Measurements from ENCODE around the gene POLN.
"Not testable (repeated sequence)": the region's sequence is repeated elsewhere in the genome, so short reads cannot be mapped to it uniquely, and the experiment has no call there.

POLN gene

DNA sequence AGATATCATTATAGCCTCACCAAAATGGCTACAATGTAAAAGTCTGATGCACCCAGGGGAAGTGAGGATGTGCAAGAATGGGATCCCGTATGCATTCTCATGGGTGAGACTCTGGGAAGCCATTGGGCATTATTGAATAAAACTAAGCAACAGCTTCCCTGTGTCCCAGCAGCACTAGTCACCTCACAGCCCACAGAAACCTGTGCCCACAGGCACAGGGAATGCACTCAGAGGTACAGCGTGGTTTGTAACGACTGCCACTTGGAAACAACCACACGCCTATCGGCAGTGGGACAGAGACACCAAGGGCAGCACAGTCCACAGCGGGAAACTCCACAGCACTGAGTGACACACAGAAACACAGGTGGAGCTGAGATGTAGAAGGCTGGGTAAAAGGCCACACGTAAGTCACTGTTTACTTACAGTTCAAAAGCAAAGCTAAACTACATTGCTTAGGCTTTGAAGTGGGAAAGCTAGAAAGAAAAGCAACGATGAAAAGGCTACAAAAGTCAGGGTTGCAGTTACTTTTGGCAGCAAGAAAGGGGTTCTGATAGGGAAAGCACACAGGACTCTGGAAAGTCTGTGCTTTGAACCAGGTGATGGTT lies 69.2 kb downstream of the POLN start:
- Histone ChIP-seq H3K9me3 (ENCODE audit: control insufficient read depth in 2 of 2, low read length in 2 of 2) (no peaks in the 10 kb centered on the region), H3K27ac (ENCODE audit: low read length) (no peak overlapping the region)

DNA sequence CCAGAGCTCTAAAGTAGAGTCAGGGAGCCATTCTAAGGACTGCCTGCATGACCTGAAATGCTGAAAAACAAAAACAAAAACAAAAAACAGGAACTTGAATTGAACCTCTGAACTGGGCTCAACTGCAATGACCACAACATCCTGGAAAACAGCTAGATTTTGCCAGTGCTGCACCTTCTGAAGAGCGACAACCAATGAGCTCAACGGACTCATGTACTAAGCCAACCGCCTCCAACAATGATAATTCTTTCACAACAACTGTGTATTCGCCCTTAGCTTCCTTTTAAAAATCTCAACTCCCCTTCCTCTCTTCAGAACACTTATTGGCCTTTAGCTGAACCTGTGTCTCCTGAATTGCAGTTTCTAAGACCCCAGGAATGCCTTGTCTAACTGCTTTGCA lies 69.8 kb downstream of the POLN start:
- no peak overlapping the region for H3K9ac ChIP-seq (ENCODE audit: low read length in 2 of 2)
- H3K36me3 ChIP-seq (ENCODE audit: control insufficient read depth in 2 of 2, insufficient read depth in 2 of 2, low read length in 2 of 2): peaks cover 0 to 5% of the 10 kb centered on the region in 2 donors
- no peaks in the 10 kb centered on the region for H3K4me1 ChIP-seq (ENCODE audit: control insufficient read depth, insufficient read depth, low read length)
- no peaks in the 10 kb centered on the region for H3K27me3 ChIP-seq (ENCODE audit: control insufficient read depth in 1 of 2, insufficient read depth in 2 of 2, low read length in 2 of 2)
- H3K9me3 ChIP-seq (ENCODE audit: control insufficient read depth in 2 of 2, low read length in 2 of 2): no peaks in the 10 kb centered on the region
- no peak overlapping the region for H3K27ac ChIP-seq (ENCODE audit: low read length)
- H3K4me3 ChIP-seq (ENCODE audit: low read length in 2 of 2): no peak overlapping the region

More for the DNA sequence above, 69.2 kb downstream of the POLN start:
- Histone ChIP-seq H3K4me1 (ENCODE audit: control insufficient read depth, insufficient read depth, low read length) (no peaks in the 10 kb centered on the region), H3K4me3 (ENCODE audit: low read length in 2 of 2) (no peak overlapping the region), H3K27me3 (ENCODE audit: control insufficient read depth in 1 of 2, insufficient read depth in 2 of 2, low read length in 2 of 2) (no peaks in the 10 kb centered on the region), H3K36me3 (ENCODE audit: control insufficient read depth in 2 of 2, insufficient read depth in 2 of 2, low read length in 2 of 2) (peaks cover 0 to 5% of the 10 kb centered on the region in 2 donors), H3K9ac (ENCODE audit: low read length in 2 of 2) (no peak overlapping the region)

DNA sequence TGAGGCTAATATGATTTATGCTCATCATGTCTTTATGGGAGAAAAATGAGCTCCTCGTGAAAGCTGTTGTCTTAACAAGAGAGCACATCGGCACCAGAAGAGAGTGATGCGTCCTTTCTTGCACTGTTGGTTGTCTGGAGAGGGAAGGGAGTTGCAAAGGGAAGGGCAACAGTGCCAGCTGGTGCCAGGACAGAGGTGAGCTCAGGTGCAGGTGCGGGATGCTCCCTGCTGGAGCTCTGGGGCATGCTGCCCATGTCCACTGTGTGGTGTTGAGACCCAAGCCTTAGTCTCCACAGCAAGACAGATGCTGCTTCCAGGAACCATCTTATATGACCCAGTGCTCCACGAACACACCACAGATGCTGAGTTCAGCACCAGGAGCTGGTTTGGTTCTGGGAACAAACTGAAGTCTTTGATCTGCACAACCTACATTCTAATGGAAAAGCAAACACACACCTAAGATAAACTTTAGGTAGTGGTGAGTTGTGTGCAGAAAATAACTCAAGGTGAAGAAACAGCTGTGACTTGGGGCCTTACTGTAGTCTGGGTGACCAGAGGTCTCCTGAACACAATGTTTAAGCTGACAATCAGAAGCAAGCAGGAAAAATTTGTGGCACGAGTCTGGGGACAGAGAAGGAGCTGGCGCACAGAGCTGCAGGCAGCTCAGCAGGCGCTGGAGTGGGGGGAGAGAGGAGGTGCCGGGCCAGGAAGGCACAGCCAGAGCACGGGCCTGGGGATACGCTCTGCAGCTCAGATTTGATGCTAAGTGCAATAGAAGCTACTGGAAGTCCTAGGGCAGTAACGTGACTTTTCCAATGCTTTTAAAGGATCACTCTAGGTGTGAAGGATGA lies 73.2 kb downstream of the POLN start:
- Histone ChIP-seq H3K4me1 (ENCODE audit: control insufficient read depth, insufficient read depth, low read length) (no peaks in the 10 kb centered on the region), H3K9ac (ENCODE audit: low read length in 2 of 2) (no peak overlapping the region), H3K36me3 (ENCODE audit: control insufficient read depth in 2 of 2, insufficient read depth in 2 of 2, low read length in 2 of 2) (peaks cover 0 to 2% of the 10 kb centered on the region in 2 donors), H3K27me3 (ENCODE audit: control insufficient read depth in 1 of 2, insufficient read depth in 2 of 2, low read length in 2 of 2) (no peaks in the 10 kb centered on the region), H3K27ac (ENCODE audit: low read length) (no peak overlapping the region), H3K9me3 (ENCODE audit: control insufficient read depth in 2 of 2, low read length in 2 of 2) (no peaks in the 10 kb centered on the region), H3K4me3 (ENCODE audit: low read length in 2 of 2) (no peak overlapping the region)

DNA sequence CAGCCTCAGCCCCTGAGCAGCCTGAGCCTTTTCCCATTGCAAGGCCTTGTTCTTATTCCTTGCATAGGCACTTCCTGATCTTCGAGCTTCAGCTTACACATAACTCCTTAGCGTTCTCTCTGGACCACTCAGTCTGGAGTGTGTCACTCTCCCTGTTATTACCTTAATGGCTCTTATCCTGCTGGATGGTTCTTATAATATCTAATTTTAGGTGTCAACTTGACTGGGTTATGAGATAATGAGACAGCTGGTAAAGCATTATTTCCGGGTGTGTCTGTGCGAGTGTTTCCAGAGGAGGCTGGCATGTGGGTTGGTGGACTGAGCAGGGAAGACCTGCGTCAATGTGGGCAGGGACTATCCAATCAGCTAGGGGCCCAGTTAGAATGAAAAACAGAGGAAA lies 75.7 kb downstream of the POLN start:
- Histone ChIP-seq H3K36me3 (ENCODE audit: control insufficient read depth in 2 of 2, insufficient read depth in 2 of 2, low read length in 2 of 2) (peaks cover 0 to 2% of the 10 kb centered on the region in 2 donors), H3K9ac (ENCODE audit: low read length in 2 of 2) (no peak overlapping the region), H3K9me3 (ENCODE audit: control insufficient read depth in 2 of 2, low read length in 2 of 2) (no peaks in the 10 kb centered on the region), H3K27me3 (ENCODE audit: control insufficient read depth in 1 of 2, insufficient read depth in 2 of 2, low read length in 2 of 2) (no peaks in the 10 kb centered on the region), H3K27ac (ENCODE audit: low read length) (no peak overlapping the region), H3K4me3 (ENCODE audit: low read length in 2 of 2) (no peak overlapping the region), H3K4me1 (ENCODE audit: control insufficient read depth, insufficient read depth, low read length) (no peaks in the 10 kb centered on the region)

DNA sequence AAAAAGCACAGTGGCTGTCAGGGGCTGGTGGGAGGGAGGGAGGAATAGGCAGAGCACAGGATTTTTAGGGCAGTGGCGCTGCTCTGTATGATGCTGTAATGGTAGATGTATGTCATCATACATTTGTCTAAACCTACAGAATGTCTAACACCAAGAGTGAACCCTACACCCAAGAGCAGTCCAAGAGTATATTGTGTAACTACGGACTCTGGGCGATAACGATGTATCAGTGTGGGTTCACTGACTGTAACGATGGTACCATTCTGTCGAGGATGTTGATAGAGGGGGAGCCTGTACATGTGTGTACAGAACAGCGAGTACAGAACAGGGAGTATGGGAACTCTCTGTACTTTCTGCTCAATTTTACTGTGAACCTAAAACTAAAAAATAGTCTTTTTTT lies 76.5 kb downstream of the POLN start:
- H3K4me3 ChIP-seq (ENCODE audit: low read length in 2 of 2): no peak overlapping the region
- H3K27me3 ChIP-seq (ENCODE audit: control insufficient read depth in 1 of 2, insufficient read depth in 2 of 2, low read length in 2 of 2): no peaks in the 10 kb centered on the region
- H3K9ac ChIP-seq (ENCODE audit: low read length in 2 of 2): no peak overlapping the region
- peaks cover 0 to 2% of the 10 kb centered on the region in 2 donors for H3K36me3 ChIP-seq (ENCODE audit: control insufficient read depth in 2 of 2, insufficient read depth in 2 of 2, low read length in 2 of 2)
- H3K27ac ChIP-seq (ENCODE audit: low read length): no peak overlapping the region
- H3K4me1 ChIP-seq (ENCODE audit: control insufficient read depth, insufficient read depth, low read length): no peaks in the 10 kb centered on the region
- H3K9me3 ChIP-seq (ENCODE audit: control insufficient read depth in 2 of 2, low read length in 2 of 2): no peaks in the 10 kb centered on the region

DNA sequence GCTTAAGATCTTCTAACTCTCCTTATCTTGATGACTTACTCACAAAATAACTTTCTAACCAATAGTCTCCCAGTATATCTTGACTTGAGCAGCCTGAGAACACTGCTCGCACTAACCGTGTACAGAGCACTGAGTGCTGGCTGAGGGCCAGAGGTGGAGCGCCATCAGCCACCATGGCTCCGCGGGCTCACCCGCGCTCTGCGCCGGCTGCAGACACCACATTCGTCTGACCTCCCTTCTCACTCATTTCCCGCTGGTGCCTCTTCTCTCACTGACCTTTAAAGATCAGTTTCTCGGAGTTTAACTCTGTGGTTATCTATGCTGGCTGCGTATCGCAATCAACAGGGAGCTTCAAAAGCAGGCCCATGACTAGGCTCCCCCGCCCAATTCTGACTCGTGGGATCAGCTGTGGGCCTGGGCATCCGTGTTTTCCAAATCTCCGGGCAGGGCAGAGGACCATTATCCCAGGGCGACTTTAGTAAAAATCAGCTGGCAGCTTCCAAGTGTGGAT lies 78.6 kb downstream of the POLN start:
- no peaks in the 10 kb centered on the region for H3K36me3 ChIP-seq (ENCODE audit: control insufficient read depth in 2 of 2, insufficient read depth in 2 of 2, low read length in 2 of 2)
- no peaks in the 10 kb centered on the region for H3K4me1 ChIP-seq (ENCODE audit: control insufficient read depth, insufficient read depth, low read length)
- no peaks in the 10 kb centered on the region for H3K27me3 ChIP-seq (ENCODE audit: control insufficient read depth in 1 of 2, insufficient read depth in 2 of 2, low read length in 2 of 2)
- H3K4me3 ChIP-seq (ENCODE audit: low read length in 2 of 2): no peak overlapping the region
- no peak overlapping the region for H3K9ac ChIP-seq (ENCODE audit: low read length in 2 of 2)
- no peaks in the 10 kb centered on the region for H3K9me3 ChIP-seq (ENCODE audit: control insufficient read depth in 2 of 2, low read length in 2 of 2)
- no peak overlapping the region for H3K27ac ChIP-seq (ENCODE audit: low read length)

DNA sequence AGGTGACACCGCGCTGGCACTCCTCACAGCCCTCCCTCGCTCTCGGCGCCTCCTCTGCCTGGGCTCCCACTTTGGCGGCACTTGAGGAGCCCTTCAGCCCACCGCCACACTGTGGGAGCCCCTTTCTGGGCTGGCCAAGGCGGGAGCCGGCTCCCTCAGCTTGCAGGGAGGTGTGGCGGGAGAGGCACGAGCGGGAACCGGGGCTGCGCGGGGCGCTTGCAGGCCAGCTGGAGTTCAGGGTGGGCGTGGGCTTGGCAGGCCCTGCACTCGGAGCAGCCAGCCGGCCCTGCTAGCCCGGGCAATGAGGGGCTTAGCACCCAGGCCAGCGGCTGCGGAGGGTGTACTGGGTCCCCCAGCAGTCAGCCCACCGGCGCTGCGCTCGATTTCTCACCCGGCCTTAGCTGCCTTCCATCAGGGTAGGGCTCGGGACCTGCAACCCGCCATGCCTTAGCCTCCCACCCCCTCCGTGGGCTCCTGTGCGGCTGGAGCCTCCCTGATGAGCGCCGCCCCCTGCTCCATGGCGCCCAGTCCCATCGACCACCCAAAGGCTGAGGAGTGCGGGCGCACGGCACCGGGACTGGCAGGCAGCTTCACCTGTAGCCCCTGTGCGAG lies 80.7 kb downstream of the POLN start:
- not testable (repeated sequence) for H3K36me3 ChIP-seq (ENCODE audit: control insufficient read depth in 2 of 2, insufficient read depth in 2 of 2, low read length in 2 of 2); H3K9me3 ChIP-seq (ENCODE audit: control insufficient read depth in 2 of 2, low read length in 2 of 2)

DNA sequence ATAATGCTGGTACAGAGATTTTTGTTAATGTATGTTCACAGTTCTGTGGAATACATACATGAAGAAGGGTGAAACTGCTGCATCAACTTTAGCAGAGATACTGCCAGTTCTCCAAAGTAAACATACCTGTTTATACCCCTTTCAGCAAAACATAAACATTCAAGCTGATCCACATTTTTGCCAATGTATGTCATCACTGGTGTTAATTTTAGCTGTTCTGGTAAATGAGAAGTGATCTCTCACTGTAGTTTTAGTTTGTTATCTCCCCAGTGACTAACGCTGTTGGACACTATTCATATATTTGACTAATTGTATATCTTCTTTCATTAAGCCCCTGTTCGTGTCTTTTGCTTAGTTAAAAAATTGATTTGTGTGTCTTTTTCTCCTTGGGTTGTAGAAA lies 82.0 kb downstream of the POLN start:
- Histone ChIP-seq H3K4me1 (ENCODE audit: control insufficient read depth, insufficient read depth, low read length) (no peaks in the 10 kb centered on the region), H3K27ac (ENCODE audit: low read length) (no peak overlapping the region), H3K36me3 (ENCODE audit: control insufficient read depth in 2 of 2, insufficient read depth in 2 of 2, low read length in 2 of 2) (no peaks in the 10 kb centered on the region), H3K9ac (ENCODE audit: low read length in 2 of 2) (no peak overlapping the region), H3K4me3 (ENCODE audit: low read length in 2 of 2) (no peak overlapping the region), H3K27me3 (ENCODE audit: control insufficient read depth in 1 of 2, insufficient read depth in 2 of 2, low read length in 2 of 2) (no peaks in the 10 kb centered on the region), H3K9me3 (ENCODE audit: control insufficient read depth in 2 of 2, low read length in 2 of 2) (no peaks in the 10 kb centered on the region)

More for the DNA sequence above, 80.7 kb downstream of the POLN start:
- not testable (repeated sequence) for H3K27me3 ChIP-seq (ENCODE audit: control insufficient read depth in 1 of 2, insufficient read depth in 2 of 2, low read length in 2 of 2); H3K9ac ChIP-seq (ENCODE audit: low read length in 2 of 2); H3K4me1 ChIP-seq (ENCODE audit: control insufficient read depth, insufficient read depth, low read length); H3K4me3 ChIP-seq (ENCODE audit: low read length in 2 of 2); H3K27ac ChIP-seq (ENCODE audit: low read length)

DNA sequence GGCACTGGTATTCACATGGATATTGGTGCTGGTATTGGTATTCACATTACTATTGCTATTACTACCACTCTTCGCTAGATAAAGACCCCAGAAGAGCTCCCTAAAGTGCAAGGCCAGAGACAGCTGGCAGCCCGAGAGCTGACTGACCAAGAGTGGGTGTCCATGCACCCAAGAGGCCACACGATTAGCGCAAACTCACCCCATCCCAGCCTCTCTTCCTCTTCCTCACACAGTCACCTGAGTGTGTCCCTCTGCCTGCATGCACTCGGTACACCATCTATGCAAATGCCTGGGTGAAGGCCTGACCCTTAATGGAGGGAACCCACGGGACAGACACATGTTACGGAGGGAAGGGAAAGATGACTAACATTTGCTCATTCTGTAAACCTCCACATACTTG lies 86.7 kb downstream of the POLN start:
- H3K4me1 ChIP-seq (ENCODE audit: control insufficient read depth, insufficient read depth, low read length): no peaks in the 10 kb centered on the region
- H3K9ac ChIP-seq (ENCODE audit: low read length in 2 of 2): no peak overlapping the region
- no peak overlapping the region for H3K4me3 ChIP-seq (ENCODE audit: low read length in 2 of 2)
- H3K9me3 ChIP-seq (ENCODE audit: control insufficient read depth in 2 of 2, low read length in 2 of 2): no peaks in the 10 kb centered on the region
- no peak overlapping the region for H3K27ac ChIP-seq (ENCODE audit: low read length)
- no peaks in the 10 kb centered on the region for H3K27me3 ChIP-seq (ENCODE audit: control insufficient read depth in 1 of 2, insufficient read depth in 2 of 2, low read length in 2 of 2)
- H3K36me3 ChIP-seq (ENCODE audit: control insufficient read depth in 2 of 2, insufficient read depth in 2 of 2, low read length in 2 of 2): no peaks in the 10 kb centered on the region

DNA sequence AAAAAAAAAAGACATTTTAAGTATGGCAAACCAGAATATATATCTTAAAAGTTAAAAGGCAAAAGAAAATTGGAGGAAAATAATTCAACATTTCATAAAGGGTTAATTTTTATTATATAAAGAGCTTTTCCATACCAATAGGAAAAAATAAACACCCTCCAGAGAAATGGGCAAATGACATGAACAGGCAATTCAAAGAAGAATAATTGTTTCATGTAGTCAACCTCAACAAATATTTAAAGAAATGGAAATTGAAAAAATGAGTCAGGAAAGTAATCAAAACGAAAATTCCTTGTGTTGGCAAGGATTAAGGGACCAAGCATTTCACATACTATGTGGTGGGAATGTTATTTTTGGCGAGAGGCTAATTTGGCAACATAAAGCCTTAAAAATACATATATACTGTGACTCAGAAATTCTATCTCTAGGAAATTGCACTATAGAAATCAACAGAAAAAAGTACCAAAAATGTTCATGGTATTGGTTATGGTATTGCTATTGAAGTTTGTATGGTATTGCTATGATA lies 87.6 kb downstream of the POLN start:
- Histone ChIP-seq H3K36me3 (ENCODE audit: control insufficient read depth in 2 of 2, insufficient read depth in 2 of 2, low read length in 2 of 2) (no peaks in the 10 kb centered on the region), H3K27me3 (ENCODE audit: control insufficient read depth in 1 of 2, insufficient read depth in 2 of 2, low read length in 2 of 2) (no peaks in the 10 kb centered on the region)

More for the DNA sequence above, 87.6 kb downstream of the POLN start:
- Histone ChIP-seq H3K4me3 (ENCODE audit: low read length in 2 of 2) (no peak overlapping the region), H3K9me3 (ENCODE audit: control insufficient read depth in 2 of 2, low read length in 2 of 2) (no peaks in the 10 kb centered on the region), H3K9ac (ENCODE audit: low read length in 2 of 2) (no peak overlapping the region), H3K27ac (ENCODE audit: low read length) (no peak overlapping the region), H3K4me1 (ENCODE audit: control insufficient read depth, insufficient read depth, low read length) (no peaks in the 10 kb centered on the region)
